ENCODE results near the gene MRPL40.

Gene MRPL40

DNA sequence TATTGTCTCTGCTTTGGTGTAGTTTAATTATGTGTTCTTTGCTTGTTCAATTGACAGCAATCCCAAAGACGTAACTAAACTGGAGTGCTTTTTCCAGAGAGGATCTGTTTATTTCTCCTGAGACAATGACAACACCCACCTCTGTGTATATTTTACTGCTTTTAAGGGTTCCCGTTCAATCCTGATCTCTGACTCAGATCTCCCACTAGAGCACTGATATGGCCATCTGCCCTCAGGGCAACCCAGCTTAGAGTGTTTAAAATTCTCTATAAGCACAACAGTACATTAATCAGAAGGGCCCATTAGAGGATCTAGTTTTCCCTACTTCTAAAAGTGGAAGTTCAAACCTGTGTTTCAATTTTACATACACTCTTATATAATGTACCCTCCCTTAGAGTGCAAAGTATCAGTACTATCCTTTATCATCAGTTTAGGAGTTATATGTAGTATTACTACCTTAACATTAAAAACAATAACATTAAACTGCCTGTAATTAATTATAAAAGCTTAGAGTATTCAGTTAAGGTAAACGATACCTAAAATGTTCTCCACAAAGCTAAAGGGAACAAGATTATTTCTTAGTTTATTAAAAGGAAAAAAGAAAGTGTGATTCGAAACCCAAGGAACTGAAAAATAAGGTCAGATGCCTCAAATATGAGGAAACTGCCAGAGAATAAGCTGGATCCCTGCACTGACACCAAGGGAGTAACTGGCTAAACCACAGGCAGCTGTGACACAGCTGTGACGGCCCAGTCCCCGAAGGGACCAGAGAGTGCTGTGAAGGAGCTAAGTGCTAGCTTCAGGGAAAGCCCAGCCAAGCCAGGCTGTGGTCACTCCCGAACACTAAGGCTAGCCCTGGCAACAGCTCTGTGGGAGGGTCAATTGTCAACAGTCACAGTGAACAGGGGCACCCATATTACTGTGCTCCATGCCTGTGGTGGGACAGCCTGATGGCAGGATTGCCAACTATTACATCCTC lies 31.4 kb downstream of the MRPL40 start:
- no peak for DNase-seq

DNA sequence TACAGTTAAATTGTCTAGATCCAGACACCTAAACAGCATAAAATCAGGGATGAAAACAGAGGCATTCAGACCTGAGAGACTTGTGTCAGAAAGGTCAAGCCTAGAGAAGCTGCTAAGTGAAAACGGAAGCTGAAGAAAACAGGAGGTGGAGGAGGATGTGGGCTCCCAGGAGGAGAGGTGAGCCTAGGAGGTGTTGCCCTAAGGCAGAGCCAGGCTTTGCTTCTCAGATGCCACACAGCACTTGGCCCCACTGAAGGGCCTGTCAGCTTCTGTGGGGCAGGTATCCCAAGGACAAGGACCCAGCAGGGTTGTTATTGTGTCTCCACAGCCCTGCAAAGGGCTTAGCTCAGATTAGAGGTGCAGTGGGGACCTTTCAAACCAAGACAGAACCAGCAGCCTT lies 32.2 kb downstream of the MRPL40 start:
- DNase-seq = no peak

GRCh38 chr22:19464975-19465374 lies 32.6 kb downstream of the MRPL40 start:
- no peak for DNase-seq

DNA sequence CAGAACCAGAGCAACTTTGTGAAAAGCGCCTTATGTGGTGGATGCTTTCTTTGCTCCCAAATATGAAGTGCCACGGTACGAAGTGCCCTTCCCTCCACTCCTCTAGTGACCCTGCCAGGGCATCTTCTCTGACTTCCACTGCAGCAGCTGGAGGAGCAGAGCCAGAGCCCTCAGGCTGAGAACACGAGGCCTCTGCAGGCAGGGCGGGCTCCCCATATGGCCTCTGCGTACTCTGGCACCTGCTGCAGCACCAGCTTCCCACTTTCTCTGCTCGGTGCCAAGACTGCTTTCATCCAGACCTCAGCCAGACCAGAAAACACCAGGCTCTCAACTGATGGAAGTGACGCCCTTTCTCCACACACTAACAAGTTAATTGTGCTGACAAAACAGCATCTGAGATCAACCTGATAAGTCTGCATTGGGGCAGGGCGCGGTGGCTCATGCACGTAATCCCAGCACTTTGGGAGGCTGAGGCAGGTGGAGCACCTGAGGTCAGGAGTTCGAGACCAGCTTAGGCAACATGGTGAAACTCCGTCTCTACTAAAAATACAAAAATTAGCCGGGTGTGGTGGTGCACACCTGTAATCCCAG lies 33.9 kb downstream of the MRPL40 start:
- no peak for DNase-seq

DNA sequence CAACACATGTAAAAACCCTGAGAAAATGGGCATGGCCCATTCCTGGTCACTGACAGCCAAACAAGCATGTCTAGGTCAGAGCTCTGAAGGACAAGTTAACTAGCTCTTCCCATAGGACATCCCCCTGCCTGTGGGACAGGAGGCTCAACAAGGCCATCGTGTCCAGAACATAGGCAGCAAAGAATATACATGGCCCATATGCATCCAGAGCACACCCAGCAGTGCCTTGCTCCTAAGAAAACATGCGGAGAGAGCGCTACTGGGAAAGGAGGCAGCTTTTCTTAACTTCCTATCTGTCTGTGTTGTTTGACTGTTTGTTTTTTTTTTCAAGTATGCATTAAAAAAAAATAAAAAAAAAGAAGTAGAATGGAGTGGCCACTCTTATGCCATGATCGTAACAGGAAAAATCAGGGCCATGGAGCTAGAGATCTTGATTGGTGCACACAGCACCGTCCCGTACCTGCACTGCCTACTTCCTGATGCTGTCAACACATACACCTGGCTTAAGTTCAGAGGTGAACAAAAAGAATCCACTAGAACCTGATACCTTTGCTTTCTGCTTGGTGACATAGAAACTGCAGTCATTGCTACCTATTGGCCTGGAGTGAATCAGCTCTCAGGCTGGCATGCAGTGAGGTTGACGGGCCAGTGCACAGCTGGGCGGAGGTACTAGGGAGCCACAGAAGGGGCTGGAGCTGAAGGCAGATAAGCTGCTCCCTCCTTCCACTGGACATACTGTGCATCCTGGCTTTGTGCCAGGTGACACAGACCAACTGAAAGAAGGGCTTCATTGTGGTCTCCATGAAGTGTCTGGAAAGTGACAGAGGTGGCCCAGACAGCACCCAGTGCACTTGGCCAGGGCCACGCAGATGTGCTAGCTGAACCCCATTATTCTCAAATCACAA lies 34.8 kb downstream of the MRPL40 start:
- DNase-seq = no peak

- DNase-seq = no peak
Observed at GRCh38 chr22:19467912-19468311, 35.6 kb downstream of the MRPL40 start.

- DNase-seq = no peak
Observed at GRCh38 chr22:19469421-19469820, 37.1 kb downstream of the MRPL40 start.

- no peak for DNase-seq
Observed at GRCh38 chr22:19470010-19470409, 37.7 kb downstream of the MRPL40 start.

- DNase-seq = no peak
Observed at GRCh38 chr22:19471572-19471971, 39.2 kb downstream of the MRPL40 start.

GRCh38 chr22:19472233-19472632 lies 39.9 kb downstream of the MRPL40 start:
- DNase-seq = no peak

DNA sequence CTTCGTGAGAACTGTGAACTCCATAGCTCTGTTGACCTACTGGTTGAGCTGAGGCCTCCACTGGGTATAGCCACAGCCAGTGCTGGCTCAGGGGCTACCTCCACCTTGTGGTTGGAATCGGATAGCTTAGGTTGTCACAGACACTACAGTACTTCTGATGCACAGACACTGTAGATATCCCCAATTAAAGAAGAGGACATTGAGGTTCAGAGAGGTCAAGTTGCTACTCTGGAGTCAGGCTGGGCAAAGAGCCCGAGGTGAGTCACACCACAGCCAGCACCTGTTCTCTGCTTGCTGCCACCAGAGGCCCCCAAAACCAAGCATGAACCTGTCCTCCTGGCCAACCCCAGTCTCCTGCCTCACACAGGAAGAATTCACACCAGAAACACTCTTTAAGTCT lies 41.2 kb downstream of the MRPL40 start:
- DNase-seq = no peak

- DNase-seq = no peak
Observed at GRCh38 chr22:19476023-19476422, 43.7 kb downstream of the MRPL40 start.

DNA sequence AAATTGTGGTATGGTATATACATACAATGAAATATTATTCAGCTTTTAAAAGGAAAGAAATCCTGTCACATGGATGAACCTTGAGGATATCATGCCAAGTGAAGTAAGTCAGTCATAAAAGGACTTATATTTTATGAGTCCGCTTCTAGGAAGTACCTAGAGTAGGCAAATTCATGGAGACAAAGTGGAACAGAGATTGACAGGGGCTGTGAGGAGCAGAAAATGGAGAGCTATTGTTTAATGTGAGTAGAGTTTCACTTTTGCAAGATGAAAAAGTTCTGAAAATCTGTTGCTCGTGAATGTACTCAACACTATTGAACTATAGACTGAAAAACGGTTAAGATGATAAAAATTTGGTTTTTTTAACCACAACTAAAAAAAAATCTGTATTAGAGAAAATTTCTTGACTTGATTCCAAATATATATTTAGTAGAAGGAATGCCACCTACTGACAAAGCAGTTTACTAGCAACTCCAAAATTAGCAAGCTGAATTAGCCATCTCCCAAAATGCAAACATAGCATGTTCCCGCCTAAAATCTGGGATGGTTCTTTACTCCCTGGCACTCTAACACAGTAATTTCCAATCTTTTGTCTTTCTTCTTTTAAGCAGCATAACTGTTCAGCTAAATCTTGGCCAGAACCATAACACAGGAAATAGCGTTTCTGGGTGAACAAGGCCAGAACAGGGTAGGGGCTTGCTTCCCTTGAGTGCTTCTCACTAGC lies 45.1 kb downstream of the MRPL40 start:
- no peak for DNase-seq

- DNase-seq = peak; percentile 22
Observed at GRCh38 chr22:19478045-19478900, 45.9 kb downstream of the MRPL40 start.

GRCh38 chr22:19478901-19479354 lies 46.6 kb downstream of the MRPL40 start, which contains the start of gene UFD1:
TSS of gene UFD1 (minus strand) at chr22:19479193. CDS start at chr22:19479085, 108 bp downstream.
- DNase-seq = peak; percentile 80

GRCh38 chr22:19479355-19480172 lies 47.2 kb downstream of the MRPL40 start, which contains the start of gene CDC45:
TSS of gene CDC45 (plus strand) at chr22:19479920. CDS start at chr22:19479969, 49 bp downstream.
- DNase-seq = peak; percentile 94

GRCh38 chr22:19480173-19480568 lies 47.8 kb downstream of the MRPL40 start:
- DNase-seq = no peak

GRCh38 chr22:19480789-19481188 lies 48.4 kb downstream of the MRPL40 start:
- DNase-seq = no peak

GRCh38 chr22:19482297-19482696 lies 50.0 kb downstream of the MRPL40 start:
- no peak for DNase-seq
